ENCODE measurements around the gene CCNT2.
"Not testable (repeated sequence)": the region's sequence is repeated elsewhere in the genome, so short reads cannot be mapped to it uniquely, and the experiment has no call there.

CCNT2 gene

GRCh38 chr2:134918526-134919340 is at the start of gene CCNT2:
TSS of gene CCNT2 (plus strand) at chr2:134918822. CDS start at chr2:134918855, 33 bp downstream.
- peak; percentile 97 for DNase-seq

GRCh38 chr2:134869946-134870736 is 48.5 kb upstream of the CCNT2 start:
- no peak for DNase-seq

DNA sequence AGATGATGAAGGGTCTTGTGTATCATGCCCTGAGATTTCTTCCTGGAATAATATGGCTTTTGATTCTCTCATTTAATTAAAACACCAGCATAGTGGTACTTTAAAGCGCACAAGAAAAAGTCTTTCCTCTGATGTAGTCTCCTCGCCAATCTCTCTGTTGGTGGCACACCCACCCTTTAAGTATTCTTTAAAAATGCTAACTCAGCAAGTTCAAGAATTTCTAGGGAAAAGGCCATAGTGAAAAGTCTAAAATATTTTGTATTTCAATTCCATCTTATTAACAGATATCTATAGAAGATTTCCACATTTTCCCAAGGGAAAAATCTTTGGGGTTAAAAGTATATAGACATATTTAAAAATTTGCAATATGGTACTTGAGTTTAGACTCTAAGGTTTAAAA is 45.5 kb upstream of the CCNT2 start:
- no peak for DNase-seq

- DNase-seq, result no peak
Measured at GRCh38 chr2:134875309-134875708, 43.3 kb upstream of the CCNT2 start.

- no peak for DNase-seq
Measured at GRCh38 chr2:134882773-134883172, 35.8 kb upstream of the CCNT2 start.

DNA sequence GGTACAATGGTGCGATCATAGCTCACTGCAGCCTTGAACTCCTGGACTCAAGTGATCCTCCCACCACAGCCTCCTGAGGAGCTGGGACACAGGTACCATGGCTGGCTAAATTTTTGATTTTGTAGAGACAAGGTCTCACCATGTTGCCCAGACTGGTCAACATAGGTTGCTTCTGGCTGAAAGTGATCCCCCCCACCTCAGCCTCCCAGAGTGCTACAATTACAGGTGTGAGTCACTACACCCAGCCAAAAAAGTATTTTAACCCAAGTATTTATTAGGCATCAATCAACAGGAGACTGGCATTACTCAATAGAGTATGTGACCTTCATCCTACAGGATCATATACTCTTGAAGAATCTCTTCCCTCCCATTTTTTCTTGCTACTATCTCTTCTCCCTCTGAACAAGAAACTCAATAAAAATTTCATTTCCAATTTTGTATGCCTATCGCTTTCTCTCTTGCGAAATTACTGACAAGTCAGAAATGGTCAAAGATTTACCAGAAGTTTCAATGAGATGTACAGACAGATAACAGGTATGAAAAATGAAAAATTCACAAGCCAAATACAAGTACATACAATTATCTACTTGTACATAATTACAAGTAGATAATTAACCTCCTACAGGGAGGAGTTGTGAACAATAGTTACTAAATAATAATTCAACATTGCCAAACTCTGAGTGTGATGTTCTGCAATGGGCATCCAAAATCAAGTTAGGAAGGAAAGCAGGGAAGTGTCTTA is 34.9 kb upstream of the CCNT2 start:
- DNase-seq, result no peak

GRCh38 chr2:134884435-134884834 is 34.2 kb upstream of the CCNT2 start:
- DNase-seq, result no peak

- DNase-seq, result no peak
Measured at GRCh38 chr2:134892282-134893035, 26.2 kb upstream of the CCNT2 start.

- no peak for DNase-seq
Measured at GRCh38 chr2:134897932-134898331, 20.7 kb upstream of the CCNT2 start.

DNA sequence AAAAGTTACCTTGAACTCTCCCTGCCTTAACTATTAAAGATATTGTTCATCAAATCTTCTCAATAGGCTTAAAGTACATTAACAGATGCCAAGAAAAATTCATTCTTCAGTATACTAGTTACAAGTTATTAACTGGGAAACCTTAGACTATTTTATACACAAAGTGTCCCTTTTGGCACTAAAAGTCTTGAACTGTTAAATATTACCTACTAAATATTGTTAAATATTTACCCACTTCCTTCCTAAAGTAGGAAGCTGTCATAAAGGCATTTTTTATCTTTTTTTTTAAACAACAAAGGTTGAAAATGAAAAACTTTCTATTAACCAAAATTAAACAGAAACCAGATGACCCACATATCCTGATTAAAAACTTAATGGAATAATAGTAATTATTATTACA is 19.4 kb upstream of the CCNT2 start:
- no peak for DNase-seq

- DNase-seq, result no peak
Measured at GRCh38 chr2:134900151-134900550, 18.5 kb upstream of the CCNT2 start.

DNA sequence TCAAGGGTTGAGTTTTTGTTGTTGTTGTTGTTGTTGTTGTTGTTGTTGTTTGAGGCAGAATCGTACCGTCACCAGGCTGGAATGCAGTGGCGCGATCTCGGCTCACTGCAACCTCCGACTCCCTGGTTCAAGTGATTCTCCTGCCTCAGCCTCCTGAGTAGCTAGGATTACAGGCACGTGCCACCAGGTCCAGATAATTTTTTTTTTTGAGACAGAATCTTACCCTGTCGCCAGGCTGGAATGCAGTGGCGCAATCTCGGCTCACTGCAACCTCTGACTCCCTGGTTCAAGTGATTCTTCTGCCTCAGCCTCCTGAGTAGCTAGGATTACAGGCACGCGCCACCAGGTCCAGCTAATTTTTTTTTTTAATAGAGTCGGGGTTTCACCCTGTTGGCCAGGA is 14.9 kb upstream of the CCNT2 start:
- DNase-seq, result not testable (repeated sequence)

GRCh38 chr2:134905168-134905567 is 13.5 kb upstream of the CCNT2 start:
- no peak for DNase-seq

GRCh38 chr2:134906726-134907125 is 11.9 kb upstream of the CCNT2 start:
- DNase-seq, result no peak

- DNase-seq, result not testable (repeated sequence)
Measured at GRCh38 chr2:134907441-134908116, 11.0 kb upstream of the CCNT2 start.

DNA sequence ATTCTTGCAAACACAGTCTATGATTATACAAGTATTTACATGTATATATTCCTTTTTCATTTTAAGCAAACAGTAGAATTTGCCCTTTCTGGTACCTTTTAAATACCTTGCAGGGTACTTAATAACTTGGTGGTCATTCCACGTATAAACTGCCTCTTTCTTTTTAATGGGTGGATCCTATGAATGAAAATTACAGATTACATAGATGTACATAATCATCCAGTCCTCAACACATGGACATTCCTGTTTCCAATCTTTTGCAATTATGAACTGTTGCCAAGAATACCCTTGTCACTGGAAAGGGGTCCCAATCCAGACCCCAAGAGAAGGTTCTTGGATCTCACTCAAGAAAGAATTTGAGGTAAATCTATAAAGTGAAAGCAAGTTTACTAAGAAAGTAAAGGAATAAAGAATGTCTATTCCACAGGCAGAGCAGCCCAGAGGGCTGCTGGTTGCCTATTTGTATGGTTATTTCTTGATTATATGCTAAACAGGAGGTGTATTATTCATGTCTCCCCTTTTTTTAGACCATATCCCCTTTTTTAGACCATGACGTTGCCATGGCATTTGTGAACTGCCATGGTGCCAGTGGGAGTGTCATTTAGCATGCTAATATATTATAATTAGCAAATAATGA is 7.7 kb upstream of the CCNT2 start:
- DNase-seq, result no peak

DNA sequence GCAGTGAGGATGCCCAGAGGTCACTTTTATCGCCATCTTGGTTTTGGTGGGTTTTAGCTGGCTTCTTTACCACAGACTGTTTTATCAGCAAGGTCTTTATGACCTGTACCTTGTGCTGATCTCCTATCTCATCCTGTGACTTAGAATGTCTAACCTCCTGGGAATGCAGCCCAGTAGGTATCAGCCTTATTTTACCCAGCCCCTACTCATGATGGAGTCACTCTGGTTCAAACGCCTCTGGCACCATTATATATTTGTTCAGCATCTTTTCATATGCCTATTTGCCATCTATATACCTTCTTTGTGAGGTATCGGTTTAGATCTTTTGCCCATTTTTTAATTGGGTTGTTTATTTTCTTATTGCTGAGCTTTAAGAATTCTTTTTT is 7.2 kb upstream of the CCNT2 start:
- DNase-seq, result no peak

DNA sequence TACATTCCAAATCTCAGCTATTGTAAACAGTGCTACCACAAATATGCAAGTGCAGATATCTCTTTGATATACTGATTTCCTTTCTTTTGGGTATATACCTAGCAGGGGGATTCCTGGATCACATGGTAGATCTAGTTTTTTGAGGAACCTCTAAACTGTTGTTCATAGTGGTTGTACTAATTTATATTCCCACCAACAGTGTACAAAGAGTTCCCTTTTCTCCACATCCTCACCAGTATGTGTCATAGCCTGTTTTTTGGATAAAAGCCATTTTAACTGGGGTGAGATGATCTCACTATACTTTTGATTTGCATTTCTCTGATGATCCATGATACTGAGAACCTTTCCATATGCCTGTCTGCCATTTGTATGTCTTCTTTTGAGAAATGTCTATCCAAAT is 6.3 kb upstream of the CCNT2 start:
- no peak for DNase-seq

GRCh38 chr2:134917360-134917865 is 1.2 kb upstream of the CCNT2 start:
- DNase-seq, result no peak

DNA sequence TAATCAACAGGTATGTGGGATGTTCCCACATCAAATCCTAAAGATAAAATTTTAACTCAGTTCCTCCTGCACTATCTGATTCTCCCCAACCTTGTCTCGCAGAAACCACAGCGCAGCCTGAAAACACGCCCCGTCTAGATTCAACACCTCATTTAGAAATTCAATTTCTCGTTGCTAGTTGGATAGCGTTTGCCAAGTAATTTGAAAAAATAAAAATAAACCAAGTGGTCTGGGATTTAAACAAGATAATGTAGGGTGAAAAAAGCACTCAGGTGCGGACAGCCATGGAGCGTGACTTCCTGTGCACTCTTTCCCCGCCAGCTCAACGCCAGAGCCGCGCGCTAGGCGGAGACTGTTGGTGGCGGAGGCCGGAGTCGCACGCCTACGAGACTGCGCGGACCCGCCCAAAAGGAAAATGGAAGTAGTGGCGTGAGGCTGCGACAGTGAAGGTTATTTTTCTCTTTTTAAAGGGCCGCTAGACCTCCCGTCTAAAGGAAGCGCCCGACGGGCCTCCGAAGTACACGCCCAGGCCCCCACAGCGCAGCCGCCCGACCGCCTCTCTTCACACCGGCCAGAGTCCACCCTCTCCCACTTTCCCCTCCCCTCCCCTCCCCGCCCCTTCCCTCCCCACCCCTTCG is 615 bp upstream of the CCNT2 start:
- DNase-seq, result peak; percentile 97
